ENCODE results near the gene KLC3.

KLC3 gene

DNA sequence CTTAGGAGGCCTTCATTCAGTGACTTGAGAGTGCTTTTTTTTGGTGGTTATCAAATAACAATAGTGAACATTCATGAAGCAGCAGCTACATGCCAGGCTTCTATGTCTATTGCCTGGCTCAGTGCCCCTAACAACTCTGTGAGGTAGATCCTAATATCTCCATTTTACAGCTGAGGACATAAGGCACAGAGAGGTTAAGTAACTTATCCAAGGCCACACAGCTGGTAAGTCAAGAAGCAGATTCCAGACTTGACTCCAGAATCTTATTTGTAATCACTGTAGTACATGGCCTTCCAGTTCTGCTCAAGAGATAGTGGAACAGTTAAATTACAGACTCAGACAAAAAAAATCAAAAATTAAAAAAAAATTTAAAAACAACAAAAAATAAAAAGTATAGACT, 44.7 kb upstream of the KLC3 start:
- no peaks in the 10 kb centered on the region for H3K36me3 ChIP-seq (ENCODE audit: insufficient read depth)
- H3K27me3 ChIP-seq (ENCODE audit: insufficient read depth, low read depth) = no peaks in the 10 kb centered on the region
- no peaks in the 10 kb centered on the region for H4K20me1 ChIP-seq (ENCODE audit: insufficient read depth)
- no peak overlapping the region for H3K4me2 ChIP-seq
- no peaks in the 10 kb centered on the region for H3K4me1 ChIP-seq (ENCODE audit: low read depth, poor library complexity, severe bottlenecking)
- no peak overlapping the region for H3K4me3 ChIP-seq (IDR thresholded peaks at IDR 0.05; ENCODE audit: insufficient read depth, low read depth, low read length)
- no peak overlapping the region for H2AFZ ChIP-seq (ENCODE audit: low read depth)
- H3K79me2 ChIP-seq (ENCODE audit: insufficient read depth, low read depth) = no peaks in the 10 kb centered on the region
- no peak overlapping the region for H3K27ac ChIP-seq
- H3K9ac ChIP-seq = no peak overlapping the region
- TF ChIP-seq, protein P1, sequence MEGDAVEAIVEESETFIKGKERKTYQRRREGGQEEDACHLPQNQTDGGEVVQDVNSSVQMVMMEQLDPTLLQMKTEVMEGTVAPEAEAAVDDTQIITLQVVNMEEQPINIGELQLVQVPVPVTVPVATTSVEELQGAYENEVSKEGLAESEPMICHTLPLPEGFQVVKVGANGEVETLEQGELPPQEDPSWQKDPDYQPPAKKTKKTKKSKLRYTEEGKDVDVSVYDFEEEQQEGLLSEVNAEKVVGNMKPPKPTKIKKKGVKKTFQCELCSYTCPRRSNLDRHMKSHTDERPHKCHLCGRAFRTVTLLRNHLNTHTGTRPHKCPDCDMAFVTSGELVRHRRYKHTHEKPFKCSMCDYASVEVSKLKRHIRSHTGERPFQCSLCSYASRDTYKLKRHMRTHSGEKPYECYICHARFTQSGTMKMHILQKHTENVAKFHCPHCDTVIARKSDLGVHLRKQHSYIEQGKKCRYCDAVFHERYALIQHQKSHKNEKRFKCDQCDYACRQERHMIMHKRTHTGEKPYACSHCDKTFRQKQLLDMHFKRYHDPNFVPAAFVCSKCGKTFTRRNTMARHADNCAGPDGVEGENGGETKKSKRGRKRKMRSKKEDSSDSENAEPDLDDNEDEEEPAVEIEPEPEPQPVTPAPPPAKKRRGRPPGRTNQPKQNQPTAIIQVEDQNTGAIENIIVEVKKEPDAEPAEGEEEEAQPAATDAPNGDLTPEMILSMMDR (conservative IDR thresholded peaks at IDR 0.05; ENCODE audit: low read depth, low read length) = no peak

DNA sequence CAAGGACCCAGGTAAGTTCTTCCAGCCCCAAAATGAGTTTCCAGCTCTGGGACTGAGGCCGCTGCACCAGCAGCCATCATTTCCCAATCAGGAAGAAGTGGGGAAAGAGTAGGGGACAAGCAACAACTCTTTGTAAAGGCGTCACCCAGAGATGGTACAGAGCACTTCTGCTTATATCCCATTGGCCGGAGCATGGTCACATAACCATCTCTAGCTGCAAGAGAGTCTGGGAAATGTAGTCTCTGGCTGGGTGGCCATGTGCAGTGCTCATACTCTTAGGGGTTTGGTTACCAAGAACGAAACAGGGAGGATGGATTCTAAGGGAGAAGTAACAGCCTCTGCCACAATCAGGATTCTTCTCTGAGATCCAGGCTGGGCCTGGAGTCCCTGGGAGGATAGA, 44.2 kb upstream of the KLC3 start:
- TF ChIP-seq, protein P1 (conservative IDR thresholded peaks at IDR 0.05; ENCODE audit: low read depth, low read length) = no peak
- Histone ChIP-seq H3K27ac (no peak overlapping the region), H3K9ac (no peak overlapping the region), H3K79me2 (ENCODE audit: insufficient read depth, low read depth) (no peaks in the 10 kb centered on the region), H2AFZ (ENCODE audit: low read depth) (no peak overlapping the region), H3K4me1 (ENCODE audit: low read depth, poor library complexity, severe bottlenecking) (no peaks in the 10 kb centered on the region), H3K4me2 (no peak overlapping the region), H4K20me1 (ENCODE audit: insufficient read depth) (no peaks in the 10 kb centered on the region), H3K27me3 (ENCODE audit: insufficient read depth, low read depth) (no peaks in the 10 kb centered on the region), H3K4me3 (IDR thresholded peaks at IDR 0.05; ENCODE audit: insufficient read depth, low read depth, low read length) (no peak overlapping the region), H3K36me3 (ENCODE audit: insufficient read depth) (no peaks in the 10 kb centered on the region)

DNA sequence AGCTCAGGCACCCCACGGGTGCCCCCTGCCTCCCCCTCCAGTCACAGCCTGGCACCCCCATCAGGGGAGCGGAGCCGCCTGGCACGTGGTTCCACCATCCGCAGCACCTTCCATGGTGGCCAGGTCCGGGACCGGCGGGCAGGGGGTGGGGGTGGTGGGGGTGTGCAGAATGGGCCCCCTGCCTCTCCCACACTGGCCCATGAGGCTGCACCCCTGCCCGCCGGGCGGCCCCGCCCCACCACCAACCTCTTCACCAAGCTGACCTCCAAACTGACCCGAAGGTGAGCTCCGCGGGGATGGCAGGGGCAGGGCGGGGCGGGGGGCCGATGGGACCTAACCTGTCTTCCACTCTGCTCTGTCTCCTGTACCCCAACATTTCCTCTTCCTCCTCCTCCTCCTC, 42.9 kb upstream of the KLC3 start:
- Histone ChIP-seq H3K4me3 (IDR thresholded peaks at IDR 0.05; ENCODE audit: insufficient read depth, low read depth, low read length) (no peak overlapping the region), H3K9ac (no peak overlapping the region), H3K27me3 (ENCODE audit: insufficient read depth, low read depth) (no peaks in the 10 kb centered on the region), H3K79me2 (ENCODE audit: insufficient read depth, low read depth) (no peaks in the 10 kb centered on the region), H3K27ac (no peak overlapping the region), H3K36me3 (ENCODE audit: insufficient read depth) (no peaks in the 10 kb centered on the region), H2AFZ (ENCODE audit: low read depth) (no peak overlapping the region), H3K4me1 (ENCODE audit: low read depth, poor library complexity, severe bottlenecking) (no peaks in the 10 kb centered on the region), H3K4me2 (no peak overlapping the region), H4K20me1 (ENCODE audit: insufficient read depth) (no peaks in the 10 kb centered on the region)
- TF ChIP-seq, protein P1 (conservative IDR thresholded peaks at IDR 0.05; ENCODE audit: low read depth, low read length) = no peak

DNA sequence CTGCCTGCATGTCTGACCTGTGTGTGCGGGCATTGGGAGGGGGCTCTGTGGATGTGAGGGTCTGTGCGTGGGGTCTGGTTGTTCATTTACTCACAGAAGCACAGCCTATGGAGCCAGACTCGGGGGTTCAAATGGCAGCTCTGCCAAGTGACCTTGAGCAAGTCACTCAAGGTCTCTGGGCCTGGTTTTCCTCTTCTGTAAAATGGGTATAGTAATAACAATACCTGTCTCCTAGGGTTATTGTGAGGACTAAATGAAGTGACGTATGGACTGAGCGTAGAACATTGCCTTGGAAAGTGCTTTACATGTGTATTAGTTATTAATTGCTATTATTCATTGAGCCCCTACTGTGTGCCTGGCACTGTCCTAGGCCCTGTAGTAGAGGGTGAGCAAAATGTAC, 42.3 kb upstream of the KLC3 start:
- Histone ChIP-seq H3K27me3 (ENCODE audit: insufficient read depth, low read depth) (no peaks in the 10 kb centered on the region), H3K79me2 (ENCODE audit: insufficient read depth, low read depth) (no peaks in the 10 kb centered on the region), H3K9ac (no peak overlapping the region), H2AFZ (ENCODE audit: low read depth) (no peak overlapping the region), H3K4me1 (ENCODE audit: low read depth, poor library complexity, severe bottlenecking) (no peaks in the 10 kb centered on the region), H3K4me3 (IDR thresholded peaks at IDR 0.05; ENCODE audit: insufficient read depth, low read depth, low read length) (no peak overlapping the region), H3K4me2 (no peak overlapping the region), H4K20me1 (ENCODE audit: insufficient read depth) (no peaks in the 10 kb centered on the region), H3K36me3 (ENCODE audit: insufficient read depth) (no peaks in the 10 kb centered on the region), H3K27ac (no peak overlapping the region)
- TF ChIP-seq, protein P1 (conservative IDR thresholded peaks at IDR 0.05; ENCODE audit: low read depth, low read length) = no peak

DNA sequence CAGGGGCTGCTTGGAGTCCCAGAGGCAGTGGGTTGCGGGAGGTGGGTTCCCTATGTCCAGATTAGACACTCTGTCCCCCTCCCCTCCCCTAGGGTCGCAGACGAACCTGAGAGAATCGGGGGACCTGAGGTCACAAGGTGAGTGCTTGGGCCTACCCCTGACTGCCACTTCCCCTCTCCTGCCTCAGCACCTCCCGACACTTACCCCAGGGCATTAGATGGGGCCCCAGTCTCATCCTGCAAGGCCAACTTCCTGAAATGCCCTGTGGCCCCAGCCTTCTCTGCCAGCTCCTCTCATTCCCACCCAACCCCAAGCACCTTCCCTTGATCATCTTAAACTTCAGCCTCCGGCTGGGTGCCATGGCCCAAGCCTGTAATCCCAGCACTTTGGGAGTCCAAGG, 40.8 kb upstream of the KLC3 start:
- Histone ChIP-seq H3K27ac (no peak overlapping the region), H3K4me2 (no peak overlapping the region), H3K79me2 (ENCODE audit: insufficient read depth, low read depth) (no peaks in the 10 kb centered on the region), H3K36me3 (ENCODE audit: insufficient read depth) (no peaks in the 10 kb centered on the region), H3K4me1 (ENCODE audit: low read depth, poor library complexity, severe bottlenecking) (no peaks in the 10 kb centered on the region), H3K9ac (no peak overlapping the region), H3K4me3 (IDR thresholded peaks at IDR 0.05; ENCODE audit: insufficient read depth, low read depth, low read length) (no peak overlapping the region), H3K27me3 (ENCODE audit: insufficient read depth, low read depth) (no peaks in the 10 kb centered on the region), H2AFZ (ENCODE audit: low read depth) (no peak overlapping the region), H4K20me1 (ENCODE audit: insufficient read depth) (no peaks in the 10 kb centered on the region)
- TF ChIP-seq, protein P1 (conservative IDR thresholded peaks at IDR 0.05; ENCODE audit: low read depth, low read length) = no peak
